Transverse colon (tissue), 4 donors: Measurements from ENCODE around the gene ACOX2.

Experiments
- POLR2A ChIP-seq: fragments of 450-650 bp; IDR thresholded peaks from one replicate; pipeline ENCODE4 v1.6.1; 2016; ENCODE audit warnings: antibody characterized with exemption, mild to moderate bottlenecking, moderate library complexity
- POLR2AphosphoS5 ChIP-seq, 3 donors: sonication (generic); formaldehyde crosslinking; IDR thresholded peaks; one replicate each; pipeline ENCODE4 v1.6.1; 2016; ENCODE audit warnings: antibody characterized with exemption in 3 of 3
- TF ChIP-seq, protein P1 (sequence below), 5 experiments: fragments of 200-600 bp in 3 of 5; fragments of 450-650 bp in 2 of 5; sonication (generic) in 3 of 5; IDR thresholded peaks; 1 replicate in 2 of 5; 2 replicates in 3 of 5; pipeline ENCODE4 v1.5.1; 2016 to 2017; ENCODE audit warnings: antibody characterized with exemption in 5 of 5, inconsistent platforms in 3 of 5, mild to moderate bottlenecking in 2 of 5, moderate library complexity in 1 of 5

DNA sequence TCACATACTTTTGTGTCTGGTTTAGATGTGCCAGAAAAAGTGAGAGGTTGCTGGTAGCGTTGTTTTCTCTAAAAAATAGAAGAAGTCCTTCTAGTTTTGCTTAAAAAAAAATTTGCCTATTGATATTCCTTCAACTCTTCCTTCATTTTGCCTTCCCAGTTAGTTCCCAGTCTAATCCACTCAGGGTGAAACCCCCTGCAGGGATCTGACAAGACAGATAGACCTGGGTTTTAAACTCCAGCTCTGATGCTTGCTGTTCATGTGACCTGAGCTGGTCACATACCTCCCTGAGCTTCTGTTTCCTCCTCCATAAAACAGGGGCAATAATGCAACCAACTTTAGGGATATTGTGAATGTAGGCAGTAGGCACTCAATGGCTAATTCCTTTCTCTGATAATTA, 63.7 kb downstream of the ACOX2 start:
- TF ChIP-seq, protein P1, sequence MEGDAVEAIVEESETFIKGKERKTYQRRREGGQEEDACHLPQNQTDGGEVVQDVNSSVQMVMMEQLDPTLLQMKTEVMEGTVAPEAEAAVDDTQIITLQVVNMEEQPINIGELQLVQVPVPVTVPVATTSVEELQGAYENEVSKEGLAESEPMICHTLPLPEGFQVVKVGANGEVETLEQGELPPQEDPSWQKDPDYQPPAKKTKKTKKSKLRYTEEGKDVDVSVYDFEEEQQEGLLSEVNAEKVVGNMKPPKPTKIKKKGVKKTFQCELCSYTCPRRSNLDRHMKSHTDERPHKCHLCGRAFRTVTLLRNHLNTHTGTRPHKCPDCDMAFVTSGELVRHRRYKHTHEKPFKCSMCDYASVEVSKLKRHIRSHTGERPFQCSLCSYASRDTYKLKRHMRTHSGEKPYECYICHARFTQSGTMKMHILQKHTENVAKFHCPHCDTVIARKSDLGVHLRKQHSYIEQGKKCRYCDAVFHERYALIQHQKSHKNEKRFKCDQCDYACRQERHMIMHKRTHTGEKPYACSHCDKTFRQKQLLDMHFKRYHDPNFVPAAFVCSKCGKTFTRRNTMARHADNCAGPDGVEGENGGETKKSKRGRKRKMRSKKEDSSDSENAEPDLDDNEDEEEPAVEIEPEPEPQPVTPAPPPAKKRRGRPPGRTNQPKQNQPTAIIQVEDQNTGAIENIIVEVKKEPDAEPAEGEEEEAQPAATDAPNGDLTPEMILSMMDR (IDR thresholded peaks at IDR 0.05): no peak
- TF ChIP-seq POLR2A (no peak), POLR2AphosphoS5 (IDR thresholded peaks at IDR 0.05) (no peak)
